B cell (primary cell): Measurements from ENCODE around the gene PPP2R2D. TPM values are rescaled to one million over a fixed set of nuclear protein-coding genes. Genes with fewer than 3 reads are reported as not detected.

Experiments
- ATAC-seq: fragments of 200-7000 bp; cut with Tn5 transposase; one replicate; pipeline ENCODE4 v1.10.0; 2021; ENCODE audit warnings: low read depth, mild to moderate bottlenecking, moderate number of reproducible peaks, moderate library complexity
- CTCF ChIA-PET: fragments of 350-600 bp; sonication (Branson Sonifier 250); formaldehyde crosslinking; loops from one replicate; lab custom pipeline; 2021; ENCODE audit warnings: antibody characterized with exemption, inconsistent platforms; lab: Charles Lee
- POLR2A ChIA-PET: fragments of 350-600 bp; sonication (Branson Sonifier 250); formaldehyde crosslinking; loops from one replicate; lab custom pipeline; 2021; ENCODE audit warnings: antibody characterized with exemption; lab: Charles Lee
- DNase-seq: peaks from one replicate; pipeline ENCODE4 v3.0.0; 2013
- H2AFZ ChIP-seq: 2 replicates; pipeline ENCODE4 v1.6.1; 2012; ENCODE audit warnings: mild to moderate bottlenecking, low read depth, low read length; ENCODE audit not compliant: insufficient read depth, poor library complexity, severe bottlenecking
- H3K27ac ChIP-seq, 2 donors: 1 replicate in 1 of 2; 2 replicates in 1 of 2; pipeline ENCODE4 v1.5.1; 2012 to 2013; ENCODE audit warnings: low read length in 2 of 2, mild to moderate bottlenecking in 2 of 2, moderate library complexity in 1 of 2
- H3K27me3 ChIP-seq, 4 experiments: fragments of 200-600 bp in 1 of 4; sonication (generic) in 1 of 4; replicated peaks in 1 of 4; 1 replicate in 2 of 4; 2 replicates in 2 of 4; pipeline versions ENCODE4 v1.6.1 to v1.7.0; 2013 to 2016; ENCODE audit warnings: low read length in 3 of 4, mild to moderate bottlenecking in 2 of 4, mixed read lengths in 1 of 4, moderate library complexity in 1 of 4; ENCODE audit not compliant: insufficient read depth in 4 of 4, control insufficient read depth in 3 of 4; ENCODE audit errors: control extremely low read depth in 1 of 4
- H3K36me3 ChIP-seq, 2 experiments: replicated peaks in 1 of 2; 1 replicate in 1 of 2; 2 replicates in 1 of 2; pipeline versions ENCODE4 v1.6.1 to v1.7.1; 2013; ENCODE audit warnings: low read length in 1 of 2; ENCODE audit not compliant: insufficient read depth in 2 of 2, control insufficient read depth in 1 of 2; ENCODE audit errors: control extremely low read depth in 1 of 2, extremely low read depth in 1 of 2
- H3K4me1 ChIP-seq, 2 donors: fragments of 200-600 bp in 1 of 2; sonication (generic) in 1 of 2; 1 replicate in 1 of 2; 2 replicates in 1 of 2; pipeline versions ENCODE4 v1.5.1 to v1.6.1; 2013 to 2017; ENCODE audit warnings: low read length in 2 of 2; ENCODE audit not compliant: control insufficient read depth in 2 of 2, insufficient read depth in 2 of 2
- H3K4me2 ChIP-seq: replicated peaks from 2 replicates; pipeline ENCODE3; 2012; ENCODE audit warnings: mild to moderate bottlenecking, low read depth, low read length; ENCODE audit not compliant: poor library complexity, severe bottlenecking
- H3K4me3 ChIP-seq, 5 experiments: fragments of 200-600 bp in 1 of 5; sonication (generic) in 1 of 5; 1 replicate in 3 of 5; 2 replicates in 2 of 5; pipeline versions ENCODE4 v1.5.1 to v1.7.0; 2011 to 2016; ENCODE audit warnings: low read length in 4 of 5, mild to moderate bottlenecking in 4 of 5, low read depth in 2 of 5, control low read depth in 1 of 5, moderate library complexity in 1 of 5; ENCODE audit not compliant: insufficient read depth in 1 of 5; ENCODE audit errors: control extremely low read depth in 1 of 5, extremely low read depth in 1 of 5
- H3K79me2 ChIP-seq: fragments of 200-600 bp; sonication (generic); one replicate; pipeline ENCODE4 v1.6.0; 2016; ENCODE audit warnings: low read length; ENCODE audit not compliant: control insufficient read depth, insufficient read depth
- H3K9ac ChIP-seq: fragments of 200-600 bp; sonication (generic); 2 replicates; pipeline ENCODE4 v1.6.1; 2017; ENCODE audit warnings: mild to moderate bottlenecking, low read length, moderate library complexity
- H3K9me3 ChIP-seq, 3 donors: one replicate each; pipeline versions ENCODE4 v1.6.1 to v1.7.1; 2013; ENCODE audit warnings: low read length in 2 of 3; ENCODE audit not compliant: control insufficient read depth in 2 of 3, insufficient read depth in 1 of 3; ENCODE audit errors: control extremely low read depth in 1 of 3
- H4K20me1 ChIP-seq: 2 replicates; pipeline ENCODE4 v1.6.0; 2012; ENCODE audit warnings: mild to moderate bottlenecking, low read length; ENCODE audit not compliant: insufficient read depth, control insufficient read depth, poor library complexity, severe bottlenecking
- H3K27ac Mint-ChIP-seq: one replicate; pipeline ENCODE4 v1.8.0; 2021; ENCODE audit warnings: mixed read lengths
- H3K27me3 Mint-ChIP-seq: one replicate; pipeline ENCODE4 v1.8.0; 2021; ENCODE audit warnings: mixed read lengths
- H3K4me1 Mint-ChIP-seq: one replicate; pipeline ENCODE4 v1.8.0; 2021; ENCODE audit warnings: mixed read lengths
- H3K4me3 Mint-ChIP-seq: one replicate; pipeline ENCODE4 v1.8.0; 2021; ENCODE audit warnings: mixed read lengths
- H3K9me3 Mint-ChIP-seq: one replicate; pipeline ENCODE4 v1.8.0; 2022; ENCODE audit warnings: mixed read lengths; ENCODE audit not compliant: insufficient read depth
- CTCF ChIP-seq: fragments of 200-600 bp; IDR thresholded peaks from one replicate; pipeline ENCODE4 v1.8.0; 2022; ENCODE audit warnings: antibody characterized with exemption, mild to moderate bottlenecking
- EZH2 ChIP-seq: IDR thresholded peaks from 2 replicates; pipeline ENCODE4 v1.6.1; 2012; ENCODE audit warnings: borderline replicate concordance, low read depth, mild to moderate bottlenecking, moderate library complexity, low read length; ENCODE audit not compliant: insufficient read depth, poor library complexity, severe bottlenecking
- WGBS: methylation state at CpG from one replicate; pipeline ENCODE4 v1.1.5; 2013; ENCODE audit warnings: missing lambda C conversion rate; ENCODE audit not compliant: insufficient coverage; 5-methylcytosine and 5-hydroxymethylcytosine counted together
- intact Hi-C: fragments of 100-400 bp; cut with micrococcal nuclease; formaldehyde crosslinking; loops from one replicate; pipeline ENCODE4 v1.10.0; 2022
- polyA plus RNA-seq: library from polyadenylated mRNA; depleted of rRNA; stranded (reverse); fragments of >200 nt; gene quantifications from 2 replicates; pipeline ENCODE4 v1.2.3, GENCODE V29; 2012
- total RNA-seq, 2 donors: library from RNA; stranded (reverse); fragments of 120-200 nt in 1 of 2; gene quantifications; 1 replicate in 1 of 2; 2 replicates in 1 of 2; pipeline versions ENCODE4 v1.2.3 to v1.2.4, GENCODE V29; 2013 to 2022

Gene PPP2R2D
- total and polyA plus RNA-seq, 2 donors (not counting 1 experiment from before 2014, with no cell fraction given), result 25.8 to 45.6 TPM

- no peak overlapping the region for H3K9ac ChIP-seq
- peak overlapping the region; percentile 93 for H3K4me2 ChIP-seq
- Mint-ChIP-seq H3K4me3 (peak overlapping the region; percentile 89), H3K4me1 (peaks cover 22% of the 10 kb centered on the region), H3K27me3 (peaks cover 24% of the 10 kb centered on the region), H3K27ac (peak overlapping the region; percentile 10), H3K9me3 (no peaks in the 10 kb centered on the region)
- H4K20me1 ChIP-seq, result peaks cover 17% of the 10 kb centered on the region
- no peaks in the 10 kb centered on the region for H3K9me3 ChIP-seq
- ChIA-PET CTCF (interaction anchor here (1.4 to 2.1 kb wide), 3 partner anchors 12 to 123 kb away, joined by 4 to 12 read pairs (median 5); no protein-coding TSS in a partner anchor), POLR2A (no interaction called here)
- no peaks in the 10 kb centered on the region for H3K36me3 ChIP-seq
- DNase-seq, result no peak
- peak overlapping the region; percentile 92 for H2AFZ ChIP-seq
- H3K4me1 ChIP-seq, result peaks cover 20 to 21% of the 10 kb centered on the region in 2 donors
- 81% methylated on average over 8 of the region's 8 CpGs for WGBS
- ATAC-seq, result no peak
- intact Hi-C loops, result no loop called here
- H3K4me3 ChIP-seq, result no peak overlapping the region
- peaks cover 0 to 13% (median 5%) of the 10 kb centered on the region in 4 experiments for H3K27me3 ChIP-seq
- peaks cover 31% of the 10 kb centered on the region for H3K79me2 ChIP-seq
- no peak overlapping the region for H3K27ac ChIP-seq
- TF ChIP-seq EZH2, result no peak
- no peak for TF ChIP-seq CTCF
Observed at GRCh38 chr10:131899116-131899690, 1.6 kb upstream of the PPP2R2D start.

- 21% methylated on average over 18 of the region's 24 CpGs for WGBS
- Histone ChIP-seq H2AFZ (peak overlapping the region; percentile 92), H3K79me2 (peaks cover 37% of the 10 kb centered on the region), H3K36me3 (no peaks in the 10 kb centered on the region), H3K9me3 (no peaks in the 10 kb centered on the region), H3K4me1 (peaks cover 24% of the 10 kb centered on the region in 2 donors), H3K27me3 (peaks cover 0 to 13% (median 5%) of the 10 kb centered on the region in 4 experiments), H3K4me3 (peak overlapping the region; percentile 55 to 89 (median 69)), H4K20me1 (peaks cover 24% of the 10 kb centered on the region), H3K27ac (peak overlapping the region; percentile 59 to 85), H3K9ac (peak overlapping the region; percentile 76), H3K4me2 (peak overlapping the region; percentile 93)
- Mint-ChIP-seq H3K27ac (peak overlapping the region; percentile 86), H3K27me3 (peaks cover 24% of the 10 kb centered on the region), H3K4me3 (peak overlapping the region; percentile 89), H3K9me3 (no peaks in the 10 kb centered on the region), H3K4me1 (peaks cover 28% of the 10 kb centered on the region)
- TF ChIP-seq EZH2 (no peak), CTCF (no peak)
- POLR2A ChIA-PET, result no interaction called here
- DNase-seq (no peak), ATAC-seq (no peak)
- intact Hi-C loops, result loop anchor here (1.0 to 10.0 kb wide), 3 partner anchors 81 to 1785 kb away; partner anchors contain the start of genes BNIP3, C10orf143 and LRRC27
- CTCF ChIA-PET, result interaction anchor here (1.1 to 2.1 kb wide), 4 partner anchors 13 to 123 kb away, joined by 4 to 12 read pairs (median 4); no protein-coding TSS in a partner anchor
Observed at GRCh38 chr10:131899695-131900349, 986 bp upstream of the PPP2R2D start.
